Measurements from ENCODE around the gene PRSS38. TPM values are rescaled to one million over a fixed set of nuclear protein-coding genes. Genes with fewer than 3 reads are reported as not detected.
"Not testable (repeated sequence)": the region's sequence is repeated elsewhere in the genome, so short reads cannot be mapped to it uniquely, and the experiment has no call there.

PRSS38 gene
- total RNA-seq, 4 donors from 2014 or later, result not detected

- 63% methylated on average over 5 of the region's 5 CpGs for WGBS
- H3K27me3 ChIP-seq, result peaks cover 7% of the 10 kb centered on the region
- no peak for TF ChIP-seq CTCF (IDR thresholded peaks at IDR 0.05)
- no peak for TF ChIP-seq EP300 (IDR thresholded peaks at IDR 0.05)
- TF ChIP-seq POLR2AphosphoS5 (IDR thresholded peaks at IDR 0.05), result no peak
- TF ChIP-seq POLR2A (IDR thresholded peaks at IDR 0.05), result no peak
- no peak overlapping the region for H3K4me3 ChIP-seq
- H3K36me3 ChIP-seq, result no peaks in the 10 kb centered on the region
- DNase-seq (ENCODE audit: low spot score in 2 of 2), result no peak
- H3K9me3 ChIP-seq, result no peaks in the 10 kb centered on the region
- H3K27ac ChIP-seq, result no peak overlapping the region
- no peaks in the 10 kb centered on the region for H3K4me1 ChIP-seq
Measured at GRCh38 chr1:227869279-227869842, 53.9 kb downstream of the PRSS38 start.

DNA sequence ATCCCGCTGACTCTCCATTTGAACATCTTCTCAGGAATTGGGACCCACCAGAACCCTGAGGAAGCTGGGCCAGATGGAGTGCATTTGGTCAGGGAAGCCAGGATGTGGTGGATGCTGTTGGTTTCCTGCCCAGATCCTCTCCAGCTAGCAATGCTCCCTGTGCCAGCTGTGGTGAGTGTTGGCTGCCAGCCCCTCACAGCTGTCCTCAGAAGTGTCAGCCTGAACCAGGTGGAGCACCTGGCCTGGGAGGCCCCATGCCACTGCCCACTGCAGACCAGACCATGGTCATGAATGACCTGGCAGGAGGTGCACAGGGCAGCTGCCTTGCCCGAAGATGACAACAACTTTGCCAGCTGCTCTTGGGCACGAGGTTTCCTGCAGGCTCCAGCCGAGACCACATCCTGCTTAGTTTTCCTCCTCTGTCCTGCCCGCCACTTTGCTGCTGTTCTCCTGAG lies 54.4 kb downstream of the PRSS38 start:
- DNase-seq (ENCODE audit: low spot score in 2 of 2), result no peak
- Histone ChIP-seq H3K36me3 (no peaks in the 10 kb centered on the region), H3K27ac (no peak overlapping the region), H3K4me1 (no peaks in the 10 kb centered on the region), H3K4me3 (no peak overlapping the region), H3K9me3 (no peaks in the 10 kb centered on the region), H3K27me3 (peaks cover 7% of the 10 kb centered on the region)
- TF ChIP-seq CTCF (IDR thresholded peaks at IDR 0.05), result no peak
- no peak for TF ChIP-seq POLR2A (IDR thresholded peaks at IDR 0.05)
- WGBS, result 40% methylated on average over 5 of the region's 5 CpGs

GRCh38 chr1:227870366-227870765 lies 54.9 kb downstream of the PRSS38 start:
- TF ChIP-seq CTCF (IDR thresholded peaks at IDR 0.05) (no peak), EP300 (IDR thresholded peaks at IDR 0.05) (no peak), POLR2AphosphoS5 (IDR thresholded peaks at IDR 0.05) (no peak), POLR2A (IDR thresholded peaks at IDR 0.05) (no peak)
- Histone ChIP-seq H3K4me3 (no peak overlapping the region), H3K27ac (no peak overlapping the region), H3K4me1 (no peaks in the 10 kb centered on the region), H3K9me3 (no peaks in the 10 kb centered on the region), H3K27me3 (peaks cover 7% of the 10 kb centered on the region), H3K36me3 (no peaks in the 10 kb centered on the region)
- no peak for DNase-seq (ENCODE audit: low spot score in 2 of 2)
- WGBS, result 62% methylated on average over 3 of the region's 3 CpGs

- H3K27ac ChIP-seq; DNase-seq (ENCODE audit: low spot score in 2 of 2); H3K27me3 ChIP-seq; H3K4me1 ChIP-seq; H3K9me3 ChIP-seq; H3K36me3 ChIP-seq; H3K4me3 ChIP-seq: not testable (repeated sequence)
- WGBS, result 77% methylated on average over 1 of the region's 5 CpGs
Measured at GRCh38 chr1:227871892-227872291, 56.4 kb downstream of the PRSS38 start.

DNA sequence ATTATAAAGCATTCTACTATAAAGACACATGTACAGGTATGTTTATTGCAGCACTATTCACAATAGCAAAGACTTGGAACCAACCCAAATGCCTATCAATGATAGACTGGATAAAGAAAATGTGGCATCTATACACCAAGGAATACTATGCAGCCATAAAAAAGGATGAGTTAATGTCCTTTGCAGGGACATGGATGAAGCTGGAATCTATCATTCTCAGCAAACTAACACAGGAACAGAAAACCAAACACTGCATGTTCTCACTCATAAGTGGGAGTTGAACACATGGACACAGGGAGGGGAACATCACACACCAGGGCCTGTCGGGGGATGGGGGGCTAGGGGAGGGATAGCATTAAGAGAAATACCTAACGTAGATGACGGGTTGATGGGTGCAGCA lies 62.3 kb downstream of the PRSS38 start:
- WGBS, result 93% methylated on average over 3 of the region's 3 CpGs

GRCh38 chr1:227880342-227880924 lies 65.0 kb downstream of the PRSS38 start:
- H3K27me3 ChIP-seq, result no peaks in the 10 kb centered on the region
- no peaks in the 10 kb centered on the region for H3K9me3 ChIP-seq
- TF ChIP-seq POLR2AphosphoS5 (IDR thresholded peaks at IDR 0.05), result no peak
- peaks cover 7% of the 10 kb centered on the region for H3K4me1 ChIP-seq
- H3K27ac ChIP-seq, result no peak overlapping the region
- DNase-seq (ENCODE audit: low spot score in 2 of 2), result no peak
- no peaks in the 10 kb centered on the region for H3K36me3 ChIP-seq
- 48% methylated on average over 4 of the region's 4 CpGs for WGBS
- H3K4me3 ChIP-seq, result no peak overlapping the region

More for the DNA sequence above, 62.3 kb downstream of the PRSS38 start:
- H3K9me3 ChIP-seq; H3K27ac ChIP-seq; H3K27me3 ChIP-seq; H3K4me1 ChIP-seq; DNase-seq (ENCODE audit: low spot score in 2 of 2); H3K4me3 ChIP-seq; H3K36me3 ChIP-seq: not testable (repeated sequence)

GRCh38 chr1:227883073-227883520 lies 67.6 kb downstream of the PRSS38 start:
- Histone ChIP-seq H3K27ac (no peak overlapping the region), H3K4me1 (peaks cover 28% of the 10 kb centered on the region), H3K4me3 (no peak overlapping the region), H3K36me3 (no peaks in the 10 kb centered on the region), H3K27me3 (no peaks in the 10 kb centered on the region), H3K9me3 (no peaks in the 10 kb centered on the region)
- TF ChIP-seq CTCF (IDR thresholded peaks at IDR 0.05) (no peak), POLR2A (IDR thresholded peaks at IDR 0.05) (no peak), POLR2AphosphoS5 (IDR thresholded peaks at IDR 0.05) (no peak), EP300 (IDR thresholded peaks at IDR 0.05) (no peak)
- no peak for DNase-seq (ENCODE audit: low spot score in 2 of 2)
- 94% methylated on average over 6 of the region's 9 CpGs for WGBS
